ENCODE measurements around the gene GRID2.

DNA sequence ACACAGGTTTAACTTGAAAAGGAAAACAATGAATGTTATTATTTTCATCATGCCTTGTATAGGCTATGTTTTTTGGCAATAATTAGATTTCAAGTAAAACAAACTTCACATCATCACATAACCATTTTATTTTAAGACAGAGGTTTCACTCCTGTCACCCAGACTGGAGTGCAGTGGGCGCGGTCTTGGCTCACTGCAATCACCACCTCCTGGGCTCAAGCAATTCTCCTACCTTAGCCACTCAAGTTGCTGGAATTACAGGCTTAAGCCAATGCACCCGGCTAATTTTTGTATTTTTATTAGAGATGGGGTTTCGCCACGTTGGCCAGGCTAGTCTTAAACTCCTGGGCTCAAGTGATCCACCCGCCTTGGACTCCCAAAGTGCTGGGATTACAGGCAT lies 866.2 kb downstream of the GRID2 start:
- no peak for TF ChIP-seq EZH2phosphoT487 (IDR thresholded peaks at IDR 0.05; ENCODE audit: low read length)
- TF ChIP-seq, protein P1, sequence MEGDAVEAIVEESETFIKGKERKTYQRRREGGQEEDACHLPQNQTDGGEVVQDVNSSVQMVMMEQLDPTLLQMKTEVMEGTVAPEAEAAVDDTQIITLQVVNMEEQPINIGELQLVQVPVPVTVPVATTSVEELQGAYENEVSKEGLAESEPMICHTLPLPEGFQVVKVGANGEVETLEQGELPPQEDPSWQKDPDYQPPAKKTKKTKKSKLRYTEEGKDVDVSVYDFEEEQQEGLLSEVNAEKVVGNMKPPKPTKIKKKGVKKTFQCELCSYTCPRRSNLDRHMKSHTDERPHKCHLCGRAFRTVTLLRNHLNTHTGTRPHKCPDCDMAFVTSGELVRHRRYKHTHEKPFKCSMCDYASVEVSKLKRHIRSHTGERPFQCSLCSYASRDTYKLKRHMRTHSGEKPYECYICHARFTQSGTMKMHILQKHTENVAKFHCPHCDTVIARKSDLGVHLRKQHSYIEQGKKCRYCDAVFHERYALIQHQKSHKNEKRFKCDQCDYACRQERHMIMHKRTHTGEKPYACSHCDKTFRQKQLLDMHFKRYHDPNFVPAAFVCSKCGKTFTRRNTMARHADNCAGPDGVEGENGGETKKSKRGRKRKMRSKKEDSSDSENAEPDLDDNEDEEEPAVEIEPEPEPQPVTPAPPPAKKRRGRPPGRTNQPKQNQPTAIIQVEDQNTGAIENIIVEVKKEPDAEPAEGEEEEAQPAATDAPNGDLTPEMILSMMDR (IDR thresholded peaks at IDR 0.05; ENCODE audit: low read length): no peak

Data from MM.1S (cell line).